K562 (cell line): ENCODE results near the gene AGFG2. TPM values are rescaled to one million over a fixed set of nuclear protein-coding genes. Genes with fewer than 3 reads are reported as not detected.

Experiments
- ATAC-seq: fragments of 200-7000 bp; cut with Tn5 transposase; 3 replicates; pipeline ENCODE4 v1.9.1; 2020; ENCODE audit warnings: moderate library complexity
- BruUV-seq: library from RNA; stranded (reverse); fragments of 400-500 nt; replicated peaks from 2 replicates; lab custom pipeline; 2021; lab: Mats Ljungman, UMichigan
- CTCF ChIA-PET: fragments of 300-600 bp; formaldehyde crosslinking; extraction: SDS; loops from one replicate; lab custom pipeline; 2021; ENCODE audit warnings: low intra/inter-chr PET ratio; lab: Yijun Ruan, JAX
- POLR2A ChIA-PET: fragments of 300-600, 350-650 bp; sonication (Branson Sonifier 250); formaldehyde crosslinking; extraction: SDS; loops from one replicate; lab custom pipeline; 2021; ENCODE audit warnings: antibody characterized with exemption, inconsistent platforms; lab: Yijun Ruan, JAX
- DNase-seq, 4 experiments: peaks; one replicate each; pipeline versions ENCODE4 v3.0.0 to v3.0.0-alpha.2; 2011 to 2018; ENCODE audit warnings: low spot score in 3 of 4, mixed read lengths in 3 of 4; ENCODE audit errors: extremely low read depth in 1 of 4
- FAIRE-seq: peaks from 2 replicates; lab custom pipeline; 2011; peaks lifted over from hg19 to GRCh38; lab: Jason Lieb, UNC
- H2AFZ ChIP-seq: 2 replicates; pipeline ENCODE4 v1.6.0; 2011; ENCODE audit warnings: low read depth, low read length, control low read depth, inconsistent platforms
- H3K27ac ChIP-seq: fragments of 200-600 bp; 3 replicates; pipeline ENCODE4 v1.8.0; 2011; ENCODE audit warnings: low read depth, mild to moderate bottlenecking, control low read depth, inconsistent platforms, low read length, moderate library complexity, mixed read lengths; ENCODE audit errors: extremely low read depth
- H3K27me3 ChIP-seq, 2 experiments: fragments of 300-600 bp in 1 of 2; 2 replicates in 1 of 2; 3 replicates in 1 of 2; pipeline versions ENCODE4 v1.6.0 to v1.8.0; 2011; ENCODE audit warnings: inconsistent platforms in 2 of 2, low read length in 2 of 2, mild to moderate bottlenecking in 1 of 2, mixed read lengths in 1 of 2, moderate library complexity in 1 of 2; ENCODE audit not compliant: control insufficient read depth in 2 of 2, insufficient read depth in 2 of 2
- H3K36me3 ChIP-seq: fragments of 300-600 bp; 3 replicates; pipeline ENCODE4 v1.8.0; 2011; ENCODE audit warnings: mild to moderate bottlenecking, low read length, inconsistent platforms; ENCODE audit not compliant: control insufficient read depth, insufficient read depth
- H3K4me1 ChIP-seq, 2 experiments: fragments of 200-600 bp in 1 of 2; replicated peaks in 1 of 2; 2 replicates in 1 of 2; 3 replicates in 1 of 2; pipeline versions ENCODE4 v1.5.1 to v1.8.0; 2011; ENCODE audit warnings: inconsistent platforms in 2 of 2, low read length in 2 of 2, mild to moderate bottlenecking in 1 of 2, mixed read lengths in 1 of 2, moderate library complexity in 1 of 2; ENCODE audit not compliant: control insufficient read depth in 2 of 2, insufficient read depth in 2 of 2
- H3K4me2 ChIP-seq: 2 replicates; pipeline ENCODE4 v1.6.1; 2011; ENCODE audit warnings: low read length, control low read depth, inconsistent platforms, mixed read lengths; ENCODE audit not compliant: insufficient read depth
- H3K4me3 ChIP-seq: fragments of 200-600 bp; sonication (generic), shearing (Covaris generic); 2 replicates; pipeline ENCODE4 v1.5.1; 2016; ENCODE audit warnings: control low read depth, inconsistent platforms
- H3K79me2 ChIP-seq: fragments of 200-600 bp; 3 replicates; pipeline ENCODE4 v1.8.0; 2011; ENCODE audit warnings: low read length, inconsistent platforms; ENCODE audit not compliant: control insufficient read depth, insufficient read depth
- H3K9ac ChIP-seq, 2 experiments: 2 replicates each; pipeline versions ENCODE4 v1.6.0 to v1.6.1; 2011; ENCODE audit warnings: low read depth in 2 of 2, low read length in 2 of 2, control low read depth in 1 of 2, inconsistent platforms in 1 of 2, mild to moderate bottlenecking in 1 of 2, mixed read lengths in 1 of 2; ENCODE audit not compliant: insufficient read depth in 1 of 2
- H3K9me1 ChIP-seq: one replicate; pipeline ENCODE4 v1.6.0; 2011; ENCODE audit warnings: inconsistent platforms, mild to moderate bottlenecking, low read length, moderate library complexity; ENCODE audit not compliant: control insufficient read depth, insufficient read depth
- H3K9me3 ChIP-seq: replicated peaks from 2 replicates; pipeline ENCODE4 v1.5.1; 2011; ENCODE audit warnings: low read depth, low read length, inconsistent platforms; ENCODE audit not compliant: control insufficient read depth, insufficient read depth
- H4K20me1 ChIP-seq: replicated peaks from 2 replicates; pipeline ENCODE4 v1.6.1; 2011; ENCODE audit warnings: low read length, inconsistent platforms, mixed read lengths; ENCODE audit not compliant: control insufficient read depth, insufficient read depth
- ADNP ChIP-seq: fragments of 200-800 bp; sonication (Bioruptor generic); IDR thresholded peaks from 2 replicates; pipeline ENCODE4 v1.6.1; 2016; ENCODE audit warnings: missing genetic modification characterization, missing compliant biosample characterization
- ARID2 ChIP-seq: fragments of 450-650 bp; IDR thresholded peaks from 2 replicates; pipeline ENCODE4 v1.6.1; 2017; ENCODE audit warnings: antibody characterized with exemption, mild to moderate bottlenecking
- CBX5 ChIP-seq: IDR thresholded peaks from 2 replicates; pipeline ENCODE4 v1.6.1; 2014; ENCODE audit warnings: low read depth, borderline replicate concordance
- DMBX1 ChIP-seq: fragments of 250-450 bp; sonication (Bioruptor Pico); IDR thresholded peaks from 2 replicates; pipeline ENCODE4 v1.8.0; 2022; ENCODE audit warnings: inconsistent platforms, mild to moderate bottlenecking, moderate library complexity, borderline replicate concordance
- KAT7 ChIP-seq: sonication (generic); formaldehyde crosslinking; IDR thresholded peaks from 2 replicates; pipeline ENCODE4 v1.8.0; 2022; ENCODE audit warnings: missing genetic modification reagents, mild to moderate bottlenecking, borderline replicate concordance
- MIER1 ChIP-seq: fragments of 450-650 bp; IDR thresholded peaks from 2 replicates; pipeline ENCODE4 v1.6.1; 2016; ENCODE audit warnings: antibody characterized with exemption, mild to moderate bottlenecking, low read depth
- SMARCB1 ChIP-seq: IDR thresholded peaks from 2 replicates; pipeline ENCODE4 v1.6.1; 2011; ENCODE audit warnings: improper control_type of control experiment, low read depth; ENCODE audit not compliant: insufficient read length
- TGIF2 ChIP-seq: sonication (generic); formaldehyde crosslinking; IDR thresholded peaks from 2 replicates; pipeline ENCODE4 v1.8.1; 2022; ENCODE audit warnings: mild to moderate bottlenecking, missing genetic modification reagents, moderate library complexity
- YY1 ChIP-seq, 3 experiments: IDR thresholded peaks; 2 replicates each; pipeline ENCODE4 v1.6.1; 2011; ENCODE audit warnings: low read length in 2 of 3, mild to moderate bottlenecking in 2 of 3, moderate library complexity in 2 of 3, borderline replicate concordance in 1 of 3, control low read depth in 1 of 3, low read depth in 1 of 3; ENCODE audit not compliant: insufficient read depth in 3 of 3, insufficient replicate concordance in 2 of 3, control insufficient read depth in 1 of 3, insufficient read length in 1 of 3; ENCODE audit errors: extremely low read depth in 1 of 3
- ZBTB8A ChIP-seq: fragments of 450-650 bp; IDR thresholded peaks from 2 replicates; pipeline ENCODE4 v1.6.1; 2018; ENCODE audit warnings: mild to moderate bottlenecking, moderate library complexity; ENCODE audit not compliant: partially characterized antibody
- ZNF384 ChIP-seq: IDR thresholded peaks from 2 replicates; pipeline ENCODE4 v1.6.1; 2012; ENCODE audit warnings: low read depth, low read length, improper control_type of control experiment
- WGBS: fragments of 100-300 bp; shearing (Covaris generic); methylation state at CpG from one replicate; pipeline ENCODE4 v1.1.6; 2016; ENCODE audit warnings: low coverage, mixed read lengths; ENCODE audit not compliant: insufficient coverage; ENCODE audit errors: missing lambda C conversion rate; 5-methylcytosine and 5-hydroxymethylcytosine counted together
- in situ Hi-C: fragments of 300-500 bp; cut with MboI; formaldehyde crosslinking; loops from 4 replicates; pipeline ENCODE4 v1.15.0; 2018; ENCODE audit warnings: inconsistent platforms, mixed read lengths
- intact Hi-C: fragments of 100-400 bp; cut with micrococcal nuclease; formaldehyde crosslinking; loops from 2 replicates; pipeline ENCODE4 v1.14.2; 2022
- polyA plus RNA-seq, 8 experiments: library from polyadenylated mRNA; depleted of rRNA in 4 of 8; stranded (reverse) in 5 of 8; unstranded in 3 of 8; fragments of >200 nt; fragmentation: Nextera tagmentation in 2 of 8; fragmentation: Illumina TruSeq in 1 of 8; extraction: Ambion mirVana in 2 of 8; extraction: Trizol in 1 of 8; gene quantifications; 2 replicates each; pipeline versions ENCODE4 v1.2.1 to v1.2.3, GENCODE V29; 2011 to 2014; ENCODE audit warnings: inconsistent platforms in 1 of 8, missing spikeins in 1 of 8
- total RNA-seq, 7 experiments: library from RNA; depleted of rRNA in 6 of 7; stranded (reverse); fragments of >200 nt in 6 of 7; fragmentation: Illumina TruSeq in 2 of 7; extraction: Trizol in 2 of 7; gene quantifications; 2 replicates each; pipeline versions ENCODE4 v1.2.1 to v1.2.3, GENCODE V29; 2011 to 2021; ENCODE audit warnings: low replicate concordance in 1 of 7
- TF ChIP-seq, protein P1 (sequence below): fragments of 200-800 bp; sonication (Bioruptor generic); IDR thresholded peaks from 2 replicates; pipeline ENCODE4 v1.6.1; 2017; ENCODE audit warnings: missing genetic modification characterization, missing compliant biosample characterization
- TF ChIP-seq, protein P2 (sequence below): fragments of 250-450 bp; sonication (Bioruptor Pico); IDR thresholded peaks from 2 replicates; pipeline ENCODE4 v1.5.0; 2021; ENCODE audit warnings: mild to moderate bottlenecking, borderline replicate concordance

Gene AGFG2
- total and polyA plus RNA-seq, 9 of the 15 experiments (the other 6 are each of a cell fraction or from before 2014, with no cell fraction given): 0.31 to 23.1 (median 6.5) TPM

DNA sequence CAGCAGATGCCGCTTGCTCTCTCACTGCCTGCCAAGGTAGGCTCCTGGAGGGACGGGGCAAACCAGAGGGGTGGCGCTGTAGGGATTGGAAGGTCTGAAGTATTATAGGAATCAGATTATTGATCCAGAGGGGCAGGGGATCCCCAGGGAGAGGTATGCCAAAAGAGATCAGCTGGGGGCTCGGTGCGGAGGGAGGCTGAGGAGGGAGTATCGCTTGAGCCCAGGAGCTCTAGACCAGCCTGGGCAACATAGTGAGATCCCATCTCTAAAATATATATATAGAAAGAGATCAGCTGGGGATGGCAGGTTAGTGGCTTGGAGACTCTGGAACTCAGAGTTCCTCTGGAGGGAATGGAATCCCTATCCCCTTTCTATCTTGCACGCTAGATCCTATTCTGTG lies 56.2 kb downstream of the AGFG2 start (continued):
- TF ChIP-seq DMBX1 (CRISPR knock-in tag): no peak

DNA sequence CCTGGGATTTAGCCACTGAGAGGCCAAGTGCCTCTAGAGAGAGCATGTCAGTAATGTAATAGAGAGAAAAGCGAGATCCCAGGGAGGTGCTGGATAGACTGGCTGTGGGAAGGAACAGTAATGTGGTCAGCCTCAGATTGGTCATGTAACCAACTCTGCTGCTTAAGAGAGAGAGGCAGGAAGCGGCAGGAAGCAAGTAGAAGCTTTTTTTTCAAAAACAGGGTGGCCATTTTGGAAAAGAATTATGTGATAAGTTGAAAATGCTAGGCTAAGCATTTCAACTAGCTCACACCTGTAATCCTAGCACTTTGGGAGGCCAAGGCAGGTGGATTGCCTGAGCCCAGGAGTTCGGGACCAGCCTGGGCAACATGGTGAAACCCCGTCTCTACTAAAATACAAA lies 59.4 kb downstream of the AGFG2 start:
- Histone ChIP-seq H2AFZ (peak overlapping the region; percentile 75), H3K4me3 (no peak overlapping the region), H3K27ac (peak overlapping the region; percentile 33; the same call in 1 of the 3 replicates), H3K4me1 (peaks cover 19 to 35% of the 10 kb centered on the region in 2 experiments), H3K9me3 (no peaks in the 10 kb centered on the region), H3K9me1 (peaks cover 5% of the 10 kb centered on the region), H3K36me3 (no peaks in the 10 kb centered on the region), H3K9ac (peak overlapping the region in 1 of 2 experiments; percentile 77; a peak in 1 of 4 replicates), H4K20me1 (no peaks in the 10 kb centered on the region), H3K4me2 (no peak overlapping the region), H3K27me3 (no peaks in the 10 kb centered on the region), H3K79me2 (no peaks in the 10 kb centered on the region)
- FAIRE-seq (peak; percentile 37), DNase-seq (no peak), ATAC-seq (no peak)
- 60% methylated on average over 4 of the region's 4 CpGs for WGBS
- ChIA-PET POLR2A (interaction anchor here (1.0 to 1.3 kb wide), 2 partner anchors 12 to 14 kb away, joined by 3 read pairs; partner anchors contain the start of gene MOSPD3), CTCF (no interaction called here)
- in situ Hi-C loops: no loop called here
- intact Hi-C loops: no loop called here
- BruUV-seq: no TSS peak
- TF ChIP-seq ADNP: no peak
- peak in 1 of 3 experiments; percentile 76 for TF ChIP-seq YY1 (IDR thresholded peaks at IDR 0.05; ENCODE audit: borderline replicate concordance in 1 of 3, control insufficient read depth in 1 of 3, extremely low read depth in 1 of 3, insufficient read depth in 3 of 3, insufficient read length in 1 of 3, insufficient replicate concordance in 2 of 3, low read depth in 1 of 3, low read length in 2 of 3)
- no peak for TF ChIP-seq CBX5
- no peak for TF ChIP-seq SMARCB1
- no peak for TF ChIP-seq TGIF2
- TF ChIP-seq, protein P1, sequence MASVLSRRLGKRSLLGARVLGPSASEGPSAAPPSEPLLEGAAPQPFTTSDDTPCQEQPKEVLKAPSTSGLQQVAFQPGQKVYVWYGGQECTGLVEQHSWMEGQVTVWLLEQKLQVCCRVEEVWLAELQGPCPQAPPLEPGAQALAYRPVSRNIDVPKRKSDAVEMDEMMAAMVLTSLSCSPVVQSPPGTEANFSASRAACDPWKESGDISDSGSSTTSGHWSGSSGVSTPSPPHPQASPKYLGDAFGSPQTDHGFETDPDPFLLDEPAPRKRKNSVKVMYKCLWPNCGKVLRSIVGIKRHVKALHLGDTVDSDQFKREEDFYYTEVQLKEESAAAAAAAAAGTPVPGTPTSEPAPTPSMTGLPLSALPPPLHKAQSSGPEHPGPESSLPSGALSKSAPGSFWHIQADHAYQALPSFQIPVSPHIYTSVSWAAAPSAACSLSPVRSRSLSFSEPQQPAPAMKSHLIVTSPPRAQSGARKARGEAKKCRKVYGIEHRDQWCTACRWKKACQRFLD: no peak
- TF ChIP-seq, protein P2, sequence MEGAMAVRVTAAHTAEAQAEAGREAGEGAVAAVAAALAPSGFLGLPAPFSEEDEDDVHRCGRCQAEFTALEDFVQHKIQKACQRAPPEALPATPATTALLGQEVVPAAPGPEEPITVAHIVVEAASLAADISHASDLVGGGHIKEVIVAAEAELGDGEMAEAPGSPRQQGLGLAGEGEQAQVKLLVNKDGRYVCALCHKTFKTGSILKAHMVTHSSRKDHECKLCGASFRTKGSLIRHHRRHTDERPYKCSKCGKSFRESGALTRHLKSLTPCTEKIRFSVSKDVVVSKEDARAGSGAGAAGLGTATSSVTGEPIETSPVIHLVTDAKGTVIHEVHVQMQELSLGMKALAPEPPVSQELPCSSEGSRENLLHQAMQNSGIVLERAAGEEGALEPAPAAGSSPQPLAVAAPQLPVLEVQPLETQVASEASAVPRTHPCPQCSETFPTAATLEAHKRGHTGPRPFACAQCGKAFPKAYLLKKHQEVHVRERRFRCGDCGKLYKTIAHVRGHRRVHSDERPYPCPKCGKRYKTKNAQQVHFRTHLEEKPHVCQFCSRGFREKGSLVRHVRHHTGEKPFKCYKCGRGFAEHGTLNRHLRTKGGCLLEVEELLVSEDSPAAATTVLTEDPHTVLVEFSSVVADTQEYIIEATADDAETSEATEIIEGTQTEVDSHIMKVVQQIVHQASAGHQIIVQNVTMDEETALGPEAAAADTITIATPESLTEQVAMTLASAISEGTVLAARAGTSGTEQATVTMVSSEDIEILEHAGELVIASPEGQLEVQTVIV: no peak
- peak; percentile 38; the same call in 1 of the 2 replicates for TF ChIP-seq ZNF384
- TF ChIP-seq MIER1: no peak
- TF ChIP-seq ZBTB8A: no peak
- no peak for TF ChIP-seq ARID2
- no peak for TF ChIP-seq KAT7 (CRISPR knock-in tag)
